Measurements from ENCODE around the gene LRP1B.
"Not testable (repeated sequence)": the region's sequence is repeated elsewhere in the genome, so short reads cannot be mapped to it uniquely, and the experiment has no call there.

Gene LRP1B

GRCh38 chr2:140457483-140457882 lies 1673.3 kb downstream of the LRP1B start:
- TF ChIP-seq Cebpa-rat (IDR thresholded peaks at IDR 0.05) = no peak
- no peaks in the 10 kb centered on the region for H3K9me3 ChIP-seq (replicated peaks in 1 of 11)

GRCh38 chr2:140455315-140455714 lies 1675.5 kb downstream of the LRP1B start:
- Histone ChIP-seq H3K9me3 (replicated peaks in 1 of 11) (no peaks in the 10 kb centered on the region), H3K4me3 (no peak overlapping the region), H3K9ac (no peak overlapping the region), H3K4me1 (no peaks in the 10 kb centered on the region), H3K36me3 (no peaks in the 10 kb centered on the region), H3K27ac (no peak overlapping the region), H4K20me1 (no peaks in the 10 kb centered on the region), H3K27me3 (no peaks in the 10 kb centered on the region), H3K4me2 (no peak overlapping the region)
- no peak for TF ChIP-seq Cebpa-rat (IDR thresholded peaks at IDR 0.05)

More at GRCh38 chr2:140457483-140457882, 1673.3 kb downstream of the LRP1B start:
- Histone ChIP-seq H3K27ac (no peak overlapping the region), H3K9ac (no peak overlapping the region), H3K4me1 (no peaks in the 10 kb centered on the region), H3K27me3 (no peaks in the 10 kb centered on the region), H3K36me3 (no peaks in the 10 kb centered on the region), H3K4me3 (no peak overlapping the region), H3K4me2 (no peak overlapping the region), H4K20me1 (no peaks in the 10 kb centered on the region)

GRCh38 chr2:140454717-140455116 lies 1676.1 kb downstream of the LRP1B start:
- H3K4me2 ChIP-seq = no peak overlapping the region
- no peaks in the 10 kb centered on the region for H3K9me3 ChIP-seq (replicated peaks in 1 of 11)
- no peak for TF ChIP-seq Cebpa-rat (IDR thresholded peaks at IDR 0.05)
- no peaks in the 10 kb centered on the region for H3K36me3 ChIP-seq
- no peaks in the 10 kb centered on the region for H3K4me1 ChIP-seq
- H3K27me3 ChIP-seq = no peaks in the 10 kb centered on the region
- no peak overlapping the region for H3K4me3 ChIP-seq
- H3K9ac ChIP-seq = no peak overlapping the region
- no peaks in the 10 kb centered on the region for H4K20me1 ChIP-seq
- H3K27ac ChIP-seq = no peak overlapping the region

- H3K4me1 ChIP-seq = no peaks in the 10 kb centered on the region
- H3K27me3 ChIP-seq = no peaks in the 10 kb centered on the region
- no peak for TF ChIP-seq Cebpa-rat (IDR thresholded peaks at IDR 0.05)
- H4K20me1 ChIP-seq = no peaks in the 10 kb centered on the region
- H3K4me2 ChIP-seq = no peak overlapping the region
- H3K36me3 ChIP-seq = no peaks in the 10 kb centered on the region
- no peak overlapping the region for H3K9ac ChIP-seq
- no peaks in the 10 kb centered on the region for H3K9me3 ChIP-seq (replicated peaks in 1 of 11)
- no peak overlapping the region for H3K4me3 ChIP-seq
- H3K27ac ChIP-seq = no peak overlapping the region
Observed at GRCh38 chr2:140451324-140451723, 1679.5 kb downstream of the LRP1B start.

GRCh38 chr2:140442319-140442718 lies 1688.5 kb downstream of the LRP1B start:
- Histone ChIP-seq H3K36me3 (no peaks in the 10 kb centered on the region), H3K4me3 (no peak overlapping the region), H3K9me3 (replicated peaks in 1 of 11) (no peaks in the 10 kb centered on the region), H3K27me3 (no peaks in the 10 kb centered on the region), H3K4me1 (no peaks in the 10 kb centered on the region), H3K9ac (no peak overlapping the region), H4K20me1 (no peaks in the 10 kb centered on the region), H3K4me2 (no peak overlapping the region), H3K27ac (no peak overlapping the region)
- TF ChIP-seq Cebpa-rat (IDR thresholded peaks at IDR 0.05) = no peak

- Histone ChIP-seq H3K27me3 (no peaks in the 10 kb centered on the region), H3K4me2 (no peak overlapping the region), H4K20me1 (no peaks in the 10 kb centered on the region), H3K9ac (no peak overlapping the region), H3K36me3 (no peaks in the 10 kb centered on the region), H3K9me3 (replicated peaks in 1 of 11) (no peaks in the 10 kb centered on the region), H3K4me3 (no peak overlapping the region), H3K4me1 (no peaks in the 10 kb centered on the region), H3K27ac (no peak overlapping the region)
- TF ChIP-seq Cebpa-rat (IDR thresholded peaks at IDR 0.05) = no peak
Observed at GRCh38 chr2:140440815-140441214, 1690.0 kb downstream of the LRP1B start.

GRCh38 chr2:140436936-140437335 lies 1693.9 kb downstream of the LRP1B start:
- H3K27me3 ChIP-seq = no peaks in the 10 kb centered on the region
- no peaks in the 10 kb centered on the region for H3K4me1 ChIP-seq
- no peak overlapping the region for H3K27ac ChIP-seq
- no peaks in the 10 kb centered on the region for H3K36me3 ChIP-seq
- no peak overlapping the region for H3K4me2 ChIP-seq
- H3K4me3 ChIP-seq = no peak overlapping the region
- no peak for TF ChIP-seq Cebpa-rat (IDR thresholded peaks at IDR 0.05)
- H3K9ac ChIP-seq = no peak overlapping the region
- H3K9me3 ChIP-seq (replicated peaks in 1 of 11) = no peaks in the 10 kb centered on the region
- H4K20me1 ChIP-seq = no peaks in the 10 kb centered on the region

GRCh38 chr2:140427033-140427432 lies 1703.8 kb downstream of the LRP1B start:
- not testable (repeated sequence) for H3K4me1 ChIP-seq; H3K9ac ChIP-seq; H3K27ac ChIP-seq; H3K4me2 ChIP-seq; H4K20me1 ChIP-seq; H3K36me3 ChIP-seq; H3K4me3 ChIP-seq; H3K9me3 ChIP-seq (replicated peaks in 1 of 11); H3K27me3 ChIP-seq

GRCh38 chr2:140424471-140424870 lies 1706.3 kb downstream of the LRP1B start:
- TF ChIP-seq Cebpa-rat (IDR thresholded peaks at IDR 0.05) = no peak
- Histone ChIP-seq H3K27ac (no peak overlapping the region), H3K4me1 (no peaks in the 10 kb centered on the region), H3K9me3 (replicated peaks in 1 of 11) (no peaks in the 10 kb centered on the region), H4K20me1 (no peaks in the 10 kb centered on the region), H3K27me3 (no peaks in the 10 kb centered on the region), H3K4me2 (no peak overlapping the region), H3K36me3 (no peaks in the 10 kb centered on the region), H3K4me3 (no peak overlapping the region), H3K9ac (no peak overlapping the region)

GRCh38 chr2:140422759-140423158 lies 1708.1 kb downstream of the LRP1B start:
- no peak overlapping the region for H3K27ac ChIP-seq
- TF ChIP-seq Cebpa-rat (IDR thresholded peaks at IDR 0.05) = no peak
- no peaks in the 10 kb centered on the region for H3K4me1 ChIP-seq
- no peak overlapping the region for H3K9ac ChIP-seq
- no peaks in the 10 kb centered on the region for H3K27me3 ChIP-seq
- H3K4me3 ChIP-seq = no peak overlapping the region
- no peak overlapping the region for H3K4me2 ChIP-seq
- H3K9me3 ChIP-seq (replicated peaks in 1 of 11) = no peaks in the 10 kb centered on the region
- H3K36me3 ChIP-seq = no peaks in the 10 kb centered on the region
- H4K20me1 ChIP-seq = no peaks in the 10 kb centered on the region

- Histone ChIP-seq H3K27ac (no peak overlapping the region), H4K20me1 (no peaks in the 10 kb centered on the region), H3K9me3 (replicated peaks in 1 of 11) (peaks cover 0 to 23% (median 10%) of the 10 kb centered on the region in 11 experiments; a peak in 10 of 22 replicates), H3K9ac (no peak overlapping the region), H3K4me2 (no peak overlapping the region), H3K36me3 (no peaks in the 10 kb centered on the region), H3K4me3 (no peak overlapping the region), H3K27me3 (no peaks in the 10 kb centered on the region), H3K4me1 (peaks cover 0 to 22% (median 0%) of the 10 kb centered on the region in 10 experiments; a peak in 4 of 20 replicates)
- TF ChIP-seq Cebpa-rat (IDR thresholded peaks at IDR 0.05) = no peak
Observed at GRCh38 chr2:140417504-140417903, 1713.3 kb downstream of the LRP1B start.

Measured in BLaER1 treated with 17β-estradiol and CSF1 and Interleukin-3, amounts not matched to agents 10 nM and 100 nM (cell line).